HEK293 (cell line): Measurements from ENCODE around the gene GUCY2D.
A peak's percentile ranks its signal among the peaks of the same experiment; 100 is the strongest.

ENCODE experiments used
- GLI4 ChIP-seq: fragments of 450-650 bp; formaldehyde crosslinking; IDR thresholded peaks from 2 replicates; pipeline ENCODE4 v1.5.1; 2016; ENCODE audit warnings: missing biosample characterization, missing genetic modification characterization
- GLIS1 ChIP-seq: fragments of 450-650 bp; formaldehyde crosslinking; IDR thresholded peaks from 2 replicates; pipeline ENCODE4 v1.5.1; 2016; ENCODE audit warnings: missing biosample characterization, missing genetic modification characterization
- GLIS2 ChIP-seq: fragments of 450-650 bp; formaldehyde crosslinking; IDR thresholded peaks from 2 replicates; pipeline ENCODE4 v1.5.1; 2016; ENCODE audit warnings: missing biosample characterization, missing genetic modification characterization
- IKZF3 ChIP-seq: fragments of 450-650 bp; IDR thresholded peaks from 2 replicates; pipeline ENCODE4 v1.5.0; 2018; ENCODE audit warnings: missing biosample characterization, mild to moderate bottlenecking, missing genetic modification characterization, moderate library complexity
- KLF9 ChIP-seq: fragments of 450-650 bp; formaldehyde crosslinking; IDR thresholded peaks from 2 replicates; pipeline ENCODE4 v1.5.1; 2016; ENCODE audit warnings: missing biosample characterization, missing genetic modification characterization, low read depth
- MYNN ChIP-seq: fragments of 450-650 bp; formaldehyde crosslinking; IDR thresholded peaks from 2 replicates; pipeline ENCODE4 v1.5.1; 2016; ENCODE audit warnings: missing biosample characterization, missing genetic modification characterization, borderline replicate concordance
- SP3 ChIP-seq: fragments of 450-650 bp; formaldehyde crosslinking; IDR thresholded peaks from 2 replicates; pipeline ENCODE4 v1.5.1; 2016; ENCODE audit warnings: missing biosample characterization, missing genetic modification characterization
- WT1 ChIP-seq: fragments of 450-650 bp; formaldehyde crosslinking; IDR thresholded peaks from 2 replicates; pipeline ENCODE4 v1.5.1; 2016; ENCODE audit warnings: missing biosample characterization, missing genetic modification characterization
- YY2 ChIP-seq: fragments of 450-650 bp; formaldehyde crosslinking; IDR thresholded peaks from 2 replicates; pipeline ENCODE4 v1.5.1; 2016; ENCODE audit warnings: missing biosample characterization, missing genetic modification characterization
- ZBTB20 ChIP-seq: fragments of 450-650 bp; formaldehyde crosslinking; IDR thresholded peaks from 2 replicates; pipeline ENCODE4 v1.5.1; 2016; ENCODE audit warnings: missing biosample characterization, missing genetic modification characterization
- ZFHX2 ChIP-seq: fragments of 450-650 bp; formaldehyde crosslinking; conservative IDR thresholded peaks from 2 replicates; pipeline ENCODE4 v1.5.1; 2016; ENCODE audit warnings: missing biosample characterization, missing genetic modification characterization
- ZNF121 ChIP-seq: fragments of 450-650 bp; formaldehyde crosslinking; IDR thresholded peaks from 2 replicates; pipeline ENCODE4 v1.5.1; 2016; ENCODE audit warnings: missing biosample characterization, missing genetic modification characterization
- ZNF157 ChIP-seq: fragments of 450-650 bp; formaldehyde crosslinking; IDR thresholded peaks from 2 replicates; pipeline ENCODE4 v1.5.1; 2016; ENCODE audit warnings: missing biosample characterization, missing genetic modification characterization
- ZNF16 ChIP-seq: fragments of 450-650 bp; formaldehyde crosslinking; IDR thresholded peaks from 2 replicates; pipeline ENCODE4 v1.5.1; 2016; ENCODE audit warnings: low read depth, missing biosample characterization, missing genetic modification characterization
- ZNF2 ChIP-seq: fragments of 450-650 bp; formaldehyde crosslinking; IDR thresholded peaks from 2 replicates; pipeline ENCODE4 v1.5.1; 2016; ENCODE audit warnings: missing biosample characterization, missing genetic modification characterization
- ZNF302 ChIP-seq: fragments of 450-650 bp; formaldehyde crosslinking; IDR thresholded peaks from 2 replicates; pipeline ENCODE4 v1.5.1; 2016; ENCODE audit warnings: missing biosample characterization, missing genetic modification characterization, low read depth
- ZNF501 ChIP-seq: fragments of 450-650 bp; formaldehyde crosslinking; IDR thresholded peaks from 2 replicates; pipeline ENCODE4 v1.5.1; 2016; ENCODE audit warnings: missing biosample characterization, missing genetic modification characterization
- ZNF549 ChIP-seq: fragments of 450-650 bp; IDR thresholded peaks from 2 replicates; pipeline ENCODE4 v1.5.1; 2018; ENCODE audit warnings: missing biosample characterization, missing genetic modification characterization, mild to moderate bottlenecking, inconsistent platforms, moderate library complexity
- ZNF776 ChIP-seq: fragments of 450-650 bp; formaldehyde crosslinking; IDR thresholded peaks from 2 replicates; pipeline ENCODE4 v1.5.0; 2017; ENCODE audit warnings: missing biosample characterization, missing genetic modification characterization, borderline replicate concordance
- ZSCAN30 ChIP-seq: fragments of 450-650 bp; IDR thresholded peaks from 2 replicates; pipeline ENCODE4 v1.5.1; 2018; ENCODE audit warnings: missing biosample characterization, mild to moderate bottlenecking, missing genetic modification characterization, moderate library complexity
- TF ChIP-seq, protein P1 (sequence below): fragments of 450-650 bp; formaldehyde crosslinking; IDR thresholded peaks from 2 replicates; pipeline ENCODE4 v1.5.1; 2016; ENCODE audit warnings: missing biosample characterization, missing genetic modification characterization
- TF ChIP-seq, protein P2 (sequence below): fragments of 450-650 bp; formaldehyde crosslinking; IDR thresholded peaks from 2 replicates; pipeline ENCODE4 v1.5.1; 2016; ENCODE audit warnings: missing biosample characterization, missing genetic modification characterization
- TF ChIP-seq, protein P3 (sequence below): fragments of 450-650 bp; formaldehyde crosslinking; IDR thresholded peaks from 2 replicates; pipeline ENCODE4 v1.5.1; 2016; ENCODE audit warnings: missing biosample characterization, missing genetic modification characterization
- TF ChIP-seq, protein P4 (sequence below): fragments of 450-650 bp; formaldehyde crosslinking; IDR thresholded peaks from 2 replicates; pipeline ENCODE4 v1.5.0; 2017; ENCODE audit warnings: missing biosample characterization, missing genetic modification characterization, borderline replicate concordance
- TF ChIP-seq, protein P5 (sequence below): fragments of 450-650 bp; formaldehyde crosslinking; IDR thresholded peaks from 2 replicates; pipeline ENCODE4 v1.5.1; 2016; ENCODE audit warnings: missing biosample characterization, missing genetic modification characterization, borderline replicate concordance

The GUCY2D gene

DNA sequence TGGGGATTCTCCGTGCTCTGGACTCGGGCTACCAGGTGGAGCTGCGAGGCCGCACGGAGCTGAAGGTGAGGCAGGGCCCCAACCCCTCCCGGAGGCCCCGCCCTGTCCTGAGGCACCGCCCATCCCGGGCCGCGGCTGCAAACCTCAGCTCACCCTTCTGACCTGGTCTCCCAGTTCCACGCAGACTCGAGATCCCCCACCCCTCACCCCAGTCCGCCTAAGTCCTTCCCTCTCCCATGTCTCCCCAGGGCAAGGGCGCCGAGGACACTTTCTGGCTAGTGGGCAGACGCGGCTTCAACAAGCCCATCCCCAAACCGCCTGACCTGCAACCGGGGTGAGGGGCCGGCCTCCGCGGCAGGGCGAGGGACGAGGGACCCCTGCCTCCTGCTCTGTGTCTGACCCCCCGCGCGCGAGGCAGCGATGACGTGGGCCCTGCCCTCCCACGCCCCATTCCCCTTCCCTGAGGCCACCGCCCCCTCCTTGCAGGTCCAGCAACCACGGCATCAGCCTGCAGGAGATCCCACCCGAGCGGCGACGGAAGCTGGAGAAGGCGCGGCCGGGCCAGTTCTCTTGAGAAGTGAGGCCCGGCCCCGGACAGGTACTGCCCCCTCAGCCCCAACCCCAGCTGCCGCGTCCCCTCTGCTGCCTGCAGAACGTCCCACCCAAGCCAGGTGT lies 13.7 kb downstream of the GUCY2D start (continued):
- TF ChIP-seq, protein P1, sequence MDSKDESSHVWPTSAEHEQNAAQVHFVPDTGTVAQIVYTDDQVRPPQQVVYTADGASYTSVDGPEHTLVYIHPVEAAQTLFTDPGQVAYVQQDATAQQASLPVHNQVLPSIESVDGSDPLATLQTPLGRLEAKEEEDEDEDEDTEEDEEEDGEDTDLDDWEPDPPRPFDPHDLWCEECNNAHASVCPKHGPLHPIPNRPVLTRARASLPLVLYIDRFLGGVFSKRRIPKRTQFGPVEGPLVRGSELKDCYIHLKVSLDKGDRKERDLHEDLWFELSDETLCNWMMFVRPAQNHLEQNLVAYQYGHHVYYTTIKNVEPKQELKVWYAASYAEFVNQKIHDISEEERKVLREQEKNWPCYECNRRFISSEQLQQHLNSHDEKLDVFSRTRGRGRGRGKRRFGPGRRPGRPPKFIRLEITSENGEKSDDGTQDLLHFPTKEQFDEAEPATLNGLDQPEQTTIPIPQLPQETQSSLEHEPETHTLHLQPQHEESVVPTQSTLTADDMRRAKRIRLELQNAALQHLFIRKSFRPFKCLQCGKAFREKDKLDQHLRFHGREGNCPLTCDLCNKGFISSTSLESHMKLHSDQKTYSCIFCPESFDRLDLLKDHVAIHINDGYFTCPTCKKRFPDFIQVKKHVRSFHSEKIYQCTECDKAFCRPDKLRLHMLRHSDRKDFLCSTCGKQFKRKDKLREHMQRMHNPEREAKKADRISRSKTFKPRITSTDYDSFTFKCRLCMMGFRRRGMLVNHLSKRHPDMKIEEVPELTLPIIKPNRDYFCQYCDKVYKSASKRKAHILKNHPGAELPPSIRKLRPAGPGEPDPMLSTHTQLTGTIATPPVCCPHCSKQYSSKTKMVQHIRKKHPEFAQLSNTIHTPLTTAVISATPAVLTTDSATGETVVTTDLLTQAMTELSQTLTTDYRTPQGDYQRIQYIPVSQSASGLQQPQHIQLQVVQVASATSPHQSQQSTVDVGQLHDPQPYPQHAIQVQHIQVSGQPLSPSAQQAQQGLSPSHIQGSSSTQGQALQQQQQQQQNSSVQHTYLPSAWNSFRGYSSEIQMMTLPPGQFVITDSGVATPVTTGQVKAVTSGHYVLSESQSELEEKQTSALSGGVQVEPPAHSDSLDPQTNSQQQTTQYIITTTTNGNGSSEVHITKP: no peak
- TF ChIP-seq ZNF157 (tag by site-specific recombination) (no peak), IKZF3 (tag by site-specific recombination) (no peak), GLIS1 (tag by site-specific recombination) (peak; percentile 61), ZNF2 (no peak), YY2 (tag by site-specific recombination) (no peak), GLIS2 (peak; percentile 81), ZNF549 (no peak), MYNN (tag by site-specific recombination) (no peak), ZBTB20 (tag by site-specific recombination) (peak; percentile 56), ZNF16 (tag by site-specific recombination) (no peak), ZNF302 (tag by site-specific recombination) (no peak), ZFHX2 (peak; percentile 94), ZNF501 (tag by site-specific recombination) (0 out of 2 replicates have a peak, but pooled peaks have one; percentile 24), ZNF121 (tag by site-specific recombination) (no peak), GLI4 (tag by site-specific recombination) (no peak), SP3 (tag by site-specific recombination) (peak; percentile 57; the same call in 1 of the 2 replicates), KLF9 (peak; percentile 59; the same call in 1 of the 2 replicates), WT1 (no peak), ZSCAN30 (tag by site-specific recombination) (no peak), ZNF776 (no peak)
- TF ChIP-seq, protein P2, sequence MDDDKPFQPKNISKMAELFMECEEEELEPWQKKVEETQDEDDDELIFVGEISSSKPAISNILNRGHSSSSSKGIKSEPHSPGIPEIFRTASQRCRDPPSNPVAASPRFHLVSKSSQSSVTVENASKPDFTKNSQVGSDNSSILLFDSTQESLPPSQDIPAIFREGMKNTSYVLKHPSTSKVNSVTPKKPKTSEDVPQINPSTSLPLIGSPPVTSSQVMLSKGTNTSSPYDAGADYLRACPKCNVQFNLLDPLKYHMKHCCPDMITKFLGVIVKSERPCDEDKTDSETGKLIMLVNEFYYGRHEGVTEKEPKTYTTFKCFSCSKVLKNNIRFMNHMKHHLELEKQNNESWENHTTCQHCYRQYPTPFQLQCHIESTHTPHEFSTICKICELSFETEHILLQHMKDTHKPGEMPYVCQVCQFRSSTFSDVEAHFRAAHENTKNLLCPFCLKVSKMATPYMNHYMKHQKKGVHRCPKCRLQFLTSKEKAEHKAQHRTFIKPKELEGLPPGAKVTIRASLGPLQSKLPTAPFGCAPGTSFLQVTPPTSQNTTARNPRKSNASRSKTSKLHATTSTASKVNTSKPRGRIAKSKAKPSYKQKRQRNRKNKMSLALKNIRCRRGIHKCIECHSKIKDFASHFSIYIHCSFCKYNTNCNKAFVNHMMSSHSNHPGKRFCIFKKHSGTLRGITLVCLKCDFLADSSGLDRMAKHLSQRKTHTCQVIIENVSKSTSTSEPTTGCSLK (tag by site-specific recombination): no peak
- TF ChIP-seq, protein P3, sequence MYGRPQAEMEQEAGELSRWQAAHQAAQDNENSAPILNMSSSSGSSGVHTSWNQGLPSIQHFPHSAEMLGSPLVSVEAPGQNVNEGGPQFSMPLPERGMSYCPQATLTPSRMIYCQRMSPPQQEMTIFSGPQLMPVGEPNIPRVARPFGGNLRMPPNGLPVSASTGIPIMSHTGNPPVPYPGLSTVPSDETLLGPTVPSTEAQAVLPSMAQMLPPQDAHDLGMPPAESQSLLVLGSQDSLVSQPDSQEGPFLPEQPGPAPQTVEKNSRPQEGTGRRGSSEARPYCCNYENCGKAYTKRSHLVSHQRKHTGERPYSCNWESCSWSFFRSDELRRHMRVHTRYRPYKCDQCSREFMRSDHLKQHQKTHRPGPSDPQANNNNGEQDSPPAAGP (tag by site-specific recombination): peak; percentile 78
- TF ChIP-seq, protein P4, sequence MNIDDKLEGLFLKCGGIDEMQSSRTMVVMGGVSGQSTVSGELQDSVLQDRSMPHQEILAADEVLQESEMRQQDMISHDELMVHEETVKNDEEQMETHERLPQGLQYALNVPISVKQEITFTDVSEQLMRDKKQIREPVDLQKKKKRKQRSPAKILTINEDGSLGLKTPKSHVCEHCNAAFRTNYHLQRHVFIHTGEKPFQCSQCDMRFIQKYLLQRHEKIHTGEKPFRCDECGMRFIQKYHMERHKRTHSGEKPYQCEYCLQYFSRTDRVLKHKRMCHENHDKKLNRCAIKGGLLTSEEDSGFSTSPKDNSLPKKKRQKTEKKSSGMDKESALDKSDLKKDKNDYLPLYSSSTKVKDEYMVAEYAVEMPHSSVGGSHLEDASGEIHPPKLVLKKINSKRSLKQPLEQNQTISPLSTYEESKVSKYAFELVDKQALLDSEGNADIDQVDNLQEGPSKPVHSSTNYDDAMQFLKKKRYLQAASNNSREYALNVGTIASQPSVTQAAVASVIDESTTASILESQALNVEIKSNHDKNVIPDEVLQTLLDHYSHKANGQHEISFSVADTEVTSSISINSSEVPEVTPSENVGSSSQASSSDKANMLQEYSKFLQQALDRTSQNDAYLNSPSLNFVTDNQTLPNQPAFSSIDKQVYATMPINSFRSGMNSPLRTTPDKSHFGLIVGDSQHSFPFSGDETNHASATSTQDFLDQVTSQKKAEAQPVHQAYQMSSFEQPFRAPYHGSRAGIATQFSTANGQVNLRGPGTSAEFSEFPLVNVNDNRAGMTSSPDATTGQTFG: no peak
- TF ChIP-seq, protein P5, sequence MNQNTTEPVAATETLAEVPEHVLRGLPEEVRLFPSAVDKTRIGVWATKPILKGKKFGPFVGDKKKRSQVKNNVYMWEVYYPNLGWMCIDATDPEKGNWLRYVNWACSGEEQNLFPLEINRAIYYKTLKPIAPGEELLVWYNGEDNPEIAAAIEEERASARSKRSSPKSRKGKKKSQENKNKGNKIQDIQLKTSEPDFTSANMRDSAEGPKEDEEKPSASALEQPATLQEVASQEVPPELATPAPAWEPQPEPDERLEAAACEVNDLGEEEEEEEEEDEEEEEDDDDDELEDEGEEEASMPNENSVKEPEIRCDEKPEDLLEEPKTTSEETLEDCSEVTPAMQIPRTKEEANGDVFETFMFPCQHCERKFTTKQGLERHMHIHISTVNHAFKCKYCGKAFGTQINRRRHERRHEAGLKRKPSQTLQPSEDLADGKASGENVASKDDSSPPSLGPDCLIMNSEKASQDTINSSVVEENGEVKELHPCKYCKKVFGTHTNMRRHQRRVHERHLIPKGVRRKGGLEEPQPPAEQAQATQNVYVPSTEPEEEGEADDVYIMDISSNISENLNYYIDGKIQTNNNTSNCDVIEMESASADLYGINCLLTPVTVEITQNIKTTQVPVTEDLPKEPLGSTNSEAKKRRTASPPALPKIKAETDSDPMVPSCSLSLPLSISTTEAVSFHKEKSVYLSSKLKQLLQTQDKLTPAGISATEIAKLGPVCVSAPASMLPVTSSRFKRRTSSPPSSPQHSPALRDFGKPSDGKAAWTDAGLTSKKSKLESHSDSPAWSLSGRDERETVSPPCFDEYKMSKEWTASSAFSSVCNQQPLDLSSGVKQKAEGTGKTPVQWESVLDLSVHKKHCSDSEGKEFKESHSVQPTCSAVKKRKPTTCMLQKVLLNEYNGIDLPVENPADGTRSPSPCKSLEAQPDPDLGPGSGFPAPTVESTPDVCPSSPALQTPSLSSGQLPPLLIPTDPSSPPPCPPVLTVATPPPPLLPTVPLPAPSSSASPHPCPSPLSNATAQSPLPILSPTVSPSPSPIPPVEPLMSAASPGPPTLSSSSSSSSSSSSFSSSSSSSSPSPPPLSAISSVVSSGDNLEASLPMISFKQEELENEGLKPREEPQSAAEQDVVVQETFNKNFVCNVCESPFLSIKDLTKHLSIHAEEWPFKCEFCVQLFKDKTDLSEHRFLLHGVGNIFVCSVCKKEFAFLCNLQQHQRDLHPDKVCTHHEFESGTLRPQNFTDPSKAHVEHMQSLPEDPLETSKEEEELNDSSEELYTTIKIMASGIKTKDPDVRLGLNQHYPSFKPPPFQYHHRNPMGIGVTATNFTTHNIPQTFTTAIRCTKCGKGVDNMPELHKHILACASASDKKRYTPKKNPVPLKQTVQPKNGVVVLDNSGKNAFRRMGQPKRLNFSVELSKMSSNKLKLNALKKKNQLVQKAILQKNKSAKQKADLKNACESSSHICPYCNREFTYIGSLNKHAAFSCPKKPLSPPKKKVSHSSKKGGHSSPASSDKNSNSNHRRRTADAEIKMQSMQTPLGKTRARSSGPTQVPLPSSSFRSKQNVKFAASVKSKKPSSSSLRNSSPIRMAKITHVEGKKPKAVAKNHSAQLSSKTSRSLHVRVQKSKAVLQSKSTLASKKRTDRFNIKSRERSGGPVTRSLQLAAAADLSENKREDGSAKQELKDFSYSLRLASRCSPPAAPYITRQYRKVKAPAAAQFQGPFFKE: peak; percentile 41; the same call in 1 of the 2 replicates
